Neural cell (in vitro differentiated cells): ENCODE data around the gene AGBL4. TPM values are rescaled to one million over a fixed set of nuclear protein-coding genes. Genes with fewer than 3 reads are reported as not detected.

Experiments
- H2AFZ ChIP-seq: fragments of 200-600, 300-800 bp; sonication (generic), shearing (Covaris generic); 2 replicates; pipeline ENCODE4 v1.6.0; 2014; ENCODE audit warnings: low read depth, mild to moderate bottlenecking, antibody characterized with exemption, low read length, moderate library complexity
- H3F3A ChIP-seq: fragments of 200-600 bp; shearing (Covaris generic); 2 replicates; pipeline ENCODE4 v1.6.1; 2016; ENCODE audit warnings: mild to moderate bottlenecking, moderate library complexity, mixed read lengths, antibody characterized with exemption, low read length; ENCODE audit not compliant: insufficient read depth, poor library complexity, severe bottlenecking
- H3K27ac ChIP-seq: fragments of 200-600, 300-800 bp; sonication (generic), shearing (Covaris generic); 2 replicates; pipeline ENCODE4 v1.5.1; 2014; ENCODE audit warnings: mild to moderate bottlenecking, low read length, moderate library complexity
- H3K27me3 ChIP-seq: fragments of 300-800, 200-600 bp; sonication (generic), shearing (Covaris generic); 2 replicates; pipeline ENCODE4 v1.6.0; 2014; ENCODE audit warnings: mild to moderate bottlenecking, low read depth, low read length, moderate library complexity; ENCODE audit not compliant: insufficient read depth
- H3K36me3 ChIP-seq: fragments of 300-800, 200-600 bp; sonication (generic), shearing (Covaris generic); 2 replicates; pipeline ENCODE4 v1.5.1; 2014; ENCODE audit warnings: mild to moderate bottlenecking, antibody characterized with exemption, low read length, moderate library complexity; ENCODE audit not compliant: insufficient read depth
- H3K4me2 ChIP-seq: fragments of 300-800, 200-600 bp; sonication (generic), shearing (Covaris generic); 2 replicates; pipeline ENCODE4 v1.6.0; 2014; ENCODE audit warnings: mild to moderate bottlenecking, low read length
- H3K4me3 ChIP-seq: fragments of 300-800, 200-600 bp; sonication (generic), shearing (Covaris generic); 2 replicates; pipeline ENCODE4 v1.5.1; 2014; ENCODE audit warnings: mild to moderate bottlenecking, low read length, moderate library complexity
- H3K79me2 ChIP-seq: fragments of 200-600 bp; shearing (Covaris generic); replicated peaks from 2 replicates; pipeline ENCODE4 v1.6.0; 2014; ENCODE audit warnings: mild to moderate bottlenecking, low read length, moderate library complexity; ENCODE audit not compliant: insufficient read depth
- H3K9ac ChIP-seq: fragments of 300-800, 200-600 bp; sonication (generic), shearing (Covaris generic); 2 replicates; pipeline ENCODE4 v1.6.1; 2016; ENCODE audit warnings: mild to moderate bottlenecking, low read length, mixed read lengths
- H3K9me2 ChIP-seq: fragments of 200-600 bp; shearing (Covaris generic); 2 replicates; pipeline ENCODE4 v1.6.1; 2016; ENCODE audit warnings: mild to moderate bottlenecking, low read length, mixed read lengths; ENCODE audit not compliant: insufficient read depth
- H3K9me3 ChIP-seq: fragments of 200-600, 300-800 bp; sonication (generic), shearing (Covaris generic); 2 replicates; pipeline ENCODE4 v1.6.1; 2016; ENCODE audit warnings: mild to moderate bottlenecking, mixed run types, low read length, moderate library complexity, mixed read lengths
- H4K20me1 ChIP-seq: fragments of 200-600 bp; shearing (Covaris generic); 2 replicates; pipeline ENCODE4 v1.6.1; 2016; ENCODE audit warnings: mild to moderate bottlenecking, mixed run types; ENCODE audit not compliant: insufficient read depth
- CTCF ChIP-seq: fragments of 450-650 bp; IDR thresholded peaks from 2 replicates; pipeline ENCODE4 v1.5.1; 2014; ENCODE audit warnings: antibody characterized with exemption, mild to moderate bottlenecking, moderate library complexity; ENCODE audit not compliant: poor library complexity, severe bottlenecking
- EP300 ChIP-seq: fragments of 450-650 bp; conservative IDR thresholded peaks from 2 replicates; pipeline ENCODE4 v1.6.1; 2014; ENCODE audit warnings: antibody characterized with exemption, mild to moderate bottlenecking, moderate library complexity; ENCODE audit not compliant: poor library complexity, severe bottlenecking
- EZH2 ChIP-seq: fragments of 200-600, 300-800 bp; shearing (Covaris generic), sonication (generic); IDR thresholded peaks from 2 replicates; pipeline ENCODE4 v1.6.1; 2014; ENCODE audit warnings: antibody characterized with exemption, low read length, borderline replicate concordance, mild to moderate bottlenecking; ENCODE audit not compliant: insufficient read depth, poor library complexity, severe bottlenecking
- MXI1 ChIP-seq: fragments of 450-650 bp; conservative IDR thresholded peaks from 2 replicates; pipeline ENCODE4 v1.6.1; 2014; ENCODE audit warnings: antibody characterized with exemption, mild to moderate bottlenecking; ENCODE audit not compliant: poor library complexity, severe bottlenecking
- POLR2AphosphoS5 ChIP-seq: IDR thresholded peaks from 2 replicates; pipeline ENCODE4 v1.6.1; 2012
- RAD21 ChIP-seq: fragments of 450-650 bp; conservative IDR thresholded peaks from 2 replicates; pipeline ENCODE4 v1.6.1; 2014; ENCODE audit warnings: antibody characterized with exemption, mild to moderate bottlenecking, moderate library complexity
- REST ChIP-seq: IDR thresholded peaks from 2 replicates; pipeline ENCODE4 v1.6.1; 2012; ENCODE audit warnings: borderline replicate concordance
- SMC3 ChIP-seq: fragments of 450-650 bp; conservative IDR thresholded peaks from 2 replicates; pipeline ENCODE4 v1.6.1; 2014; ENCODE audit warnings: antibody characterized with exemption, mild to moderate bottlenecking, moderate library complexity; ENCODE audit not compliant: poor library complexity
- TAF1 ChIP-seq: IDR thresholded peaks from 2 replicates; pipeline ENCODE4 v1.6.1; 2012; ENCODE audit warnings: low read depth
- polyA plus RNA-seq: library from polyadenylated mRNA; depleted of rRNA; stranded (reverse); fragments of >200 nt; gene quantifications from 2 replicates; pipeline ENCODE4 v1.2.3, GENCODE V29; 2014

The AGBL4 gene
- polyA plus RNA-seq, 1 donor from 2014 or later: 1.3 TPM

- no peak overlapping the region for H3K4me2 ChIP-seq
- H3K9me3 ChIP-seq: no peaks in the 10 kb centered on the region
These were observed 14.6 kb upstream of the AGBL4 start for GRCh38 chr1:50038237-50038809.

GRCh38 chr1:50027794-50028193 lies 4.0 kb upstream of the AGBL4 start:
- Histone ChIP-seq H3K9me2 (no peaks in the 10 kb centered on the region), H3K36me3 (no peaks in the 10 kb centered on the region), H3K9me3 (no peaks in the 10 kb centered on the region), H3K27ac (no peak overlapping the region), H3K4me2 (no peak overlapping the region), H3K27me3 (no peaks in the 10 kb centered on the region), H3K9ac (no peak overlapping the region), H3F3A (no peaks in the 10 kb centered on the region), H4K20me1 (no peaks in the 10 kb centered on the region), H2AFZ (no peak overlapping the region), H3K79me2 (no peaks in the 10 kb centered on the region), H3K4me3 (no peak overlapping the region)
- no peak for TF ChIP-seq POLR2AphosphoS5
- no peak for TF ChIP-seq SMC3
- TF ChIP-seq CTCF: no peak
- TF ChIP-seq REST: no peak

More at GRCh38 chr1:50038237-50038809, 14.6 kb upstream of the AGBL4 start:
- Histone ChIP-seq H3F3A (no peaks in the 10 kb centered on the region), H3K79me2 (no peaks in the 10 kb centered on the region), H3K9ac (no peak overlapping the region), H3K27ac (no peak overlapping the region), H3K4me3 (no peak overlapping the region), H2AFZ (no peak overlapping the region), H4K20me1 (no peaks in the 10 kb centered on the region), H3K27me3 (no peaks in the 10 kb centered on the region), H3K36me3 (no peaks in the 10 kb centered on the region), H3K9me2 (no peaks in the 10 kb centered on the region)
- TF ChIP-seq SMC3: no peak
- no peak for TF ChIP-seq CTCF
- TF ChIP-seq MXI1: no peak
- no peak for TF ChIP-seq TAF1
- TF ChIP-seq RAD21: no peak
- TF ChIP-seq EP300: no peak
- TF ChIP-seq POLR2AphosphoS5: no peak
- no peak for TF ChIP-seq REST
- TF ChIP-seq EZH2: no peak
